ENCODE results near the gene NBPF3.

- TF ChIP-seq CTCF (IDR thresholded peaks at IDR 0.05): no peak
- no peak for TF ChIP-seq POLR2A (IDR thresholded peaks at IDR 0.05)
- no peak for TF ChIP-seq POLR2AphosphoS5 (IDR thresholded peaks at IDR 0.05)
Measured at GRCh38 chr1:21392587-21393263, 47.2 kb upstream of the NBPF3 start.

Measured in gastroesophageal sphincter (tissue), 3 donors.